ENCODE measurements around the gene STAT2. TPM values are rescaled to one million over a fixed set of nuclear protein-coding genes. Genes with fewer than 3 reads are reported as not detected.
"Not testable (repeated sequence)": the region's sequence is repeated elsewhere in the genome, so short reads cannot be mapped to it uniquely, and the experiment has no call there.

The STAT2 gene
- total and polyA plus RNA-seq, 8 donors, result 25.5 to 88.5 (median 44.2) TPM

- FAIRE-seq (no peak), DNase-seq (peak in 1 of 6 donors; percentile 50), ATAC-seq (no peak)
- intact Hi-C loops (cut with DNase I), result no loop called here
- no peaks in the 10 kb centered on the region for H3K4me1 ChIP-seq
- WGBS, 2 donors, result 94 to 97% methylated on average over 8 of the region's 8 CpGs
- H3K27me3 ChIP-seq, result no peaks in the 10 kb centered on the region
- H3K9me3 ChIP-seq, result no peaks in the 10 kb centered on the region
- H3K4me3 ChIP-seq, result no peak overlapping the region
- no peak for TF ChIP-seq CTCF (IDR thresholded peaks at IDR 0.05)
- H3K27ac ChIP-seq, result no peak overlapping the region
- H3K36me3 ChIP-seq, result peaks cover 2 to 49% (median 32%) of the 10 kb centered on the region in 3 donors
Measured at GRCh38 chr12:56326126-56326525, 33.8 kb downstream of the STAT2 start.

- H3K4me1 ChIP-seq, result no peaks in the 10 kb centered on the region
- DNase-seq, result peak in 1 of 6 donors; percentile 5
- peaks cover 2 to 58% (median 34%) of the 10 kb centered on the region in 3 donors for H3K36me3 ChIP-seq
- ATAC-seq, result no peak
- H3K27ac ChIP-seq, result no peak overlapping the region
- intact Hi-C loops (cut with DNase I), result no loop called here
- TF ChIP-seq CTCF (IDR thresholded peaks at IDR 0.05), result no peak
- H3K27me3 ChIP-seq, result no peaks in the 10 kb centered on the region
- H3K9me3 ChIP-seq, result no peaks in the 10 kb centered on the region
- no peak for FAIRE-seq
- WGBS, 2 donors, result 92 to 93% methylated on average over 6 of the region's 6 CpGs
- no peak overlapping the region for H3K4me3 ChIP-seq
Measured at GRCh38 chr12:56324206-56324605, 35.7 kb downstream of the STAT2 start.

GRCh38 chr12:56321610-56322009 lies 38.3 kb downstream of the STAT2 start:
- H3K4me3 ChIP-seq; ATAC-seq; H3K9me3 ChIP-seq; H3K4me1 ChIP-seq; intact Hi-C loops (cut with DNase I); H3K27ac ChIP-seq; FAIRE-seq; H3K27me3 ChIP-seq; DNase-seq: not testable (repeated sequence)
- peaks cover 2 to 62% (median 24%) of the 10 kb centered on the region in 3 donors for H3K36me3 ChIP-seq
- WGBS, 2 donors, result 87 to 89% methylated on average over 8 of the region's 8 CpGs

- no peak for FAIRE-seq
- Histone ChIP-seq H3K27ac (no peak overlapping the region), H3K36me3 (peaks cover 0 to 56% (median 21%) of the 10 kb centered on the region in 3 donors), H3K4me1 (peaks cover 0 to 5% (median 4%) of the 10 kb centered on the region in 3 donors), H3K9me3 (no peaks in the 10 kb centered on the region), H3K4me3 (no peak overlapping the region), H3K27me3 (no peaks in the 10 kb centered on the region)
- no peak for TF ChIP-seq CTCF (IDR thresholded peaks at IDR 0.05)
- ATAC-seq, result no peak
- WGBS, 2 donors, result 88 to 96% methylated on average over 2 of the region's 2 CpGs
- no peak for DNase-seq
- intact Hi-C loops (cut with DNase I), result no loop called here
Measured at GRCh38 chr12:56321027-56321426, 38.9 kb downstream of the STAT2 start.

- ATAC-seq (no peak), FAIRE-seq (no peak), DNase-seq (no peak)
- Histone ChIP-seq H3K27me3 (no peaks in the 10 kb centered on the region), H3K4me3 (no peak overlapping the region), H3K36me3 (peaks cover 0 to 23% (median 2%) of the 10 kb centered on the region in 3 donors), H3K27ac (no peak overlapping the region), H3K4me1 (peaks cover 10 to 11% (median 10%) of the 10 kb centered on the region in 3 donors), H3K9me3 (no peaks in the 10 kb centered on the region)
- TF ChIP-seq CTCF (IDR thresholded peaks at IDR 0.05), result no peak
- 94 to 97% methylated on average over 3 of the region's 3 CpGs for WGBS, 2 donors
- intact Hi-C loops (cut with DNase I), result no loop called here
Measured at GRCh38 chr12:56317675-56318074, 42.2 kb downstream of the STAT2 start.
